Uterus (tissue), 4 donors: ENCODE measurements around the gene BNC2. TPM values are rescaled to one million over a fixed set of nuclear protein-coding genes. Genes with fewer than 3 reads are reported as not detected.

Experiments used
- DNase-seq, 2 donors: peaks; one replicate each; pipeline ENCODE4 v3.0.0-alpha.2; 2019 to 2020
- H3K27ac ChIP-seq, 2 donors: fragments of 200-600 bp; sonication (generic); 1 replicate in 1 of 2; 2 replicates in 1 of 2; pipeline ENCODE4 v1.5.1; 2016 to 2018
- H3K27me3 ChIP-seq, 2 donors: fragments of 200-600 bp; sonication (generic); one replicate each; pipeline ENCODE4 v1.5.1; 2018 to 2019; ENCODE audit warnings: control low read depth in 1 of 2
- H3K36me3 ChIP-seq, 2 donors: fragments of 200-600 bp; sonication (generic); one replicate each; pipeline ENCODE4 v1.5.1; 2019; ENCODE audit warnings: control low read depth in 1 of 2
- H3K4me1 ChIP-seq, 2 donors: fragments of 200-600 bp; sonication (generic); one replicate each; pipeline ENCODE4 v1.5.1; 2018 to 2019; ENCODE audit warnings: control low read depth in 1 of 2
- H3K4me3 ChIP-seq, 2 donors: fragments of 200-600 bp; sonication (generic); 1 replicate in 1 of 2; 2 replicates in 1 of 2; pipeline ENCODE4 v1.5.1; 2018 to 2019; ENCODE audit warnings: mild to moderate bottlenecking in 1 of 2
- H3K9me3 ChIP-seq, 2 donors: fragments of 200-600 bp; sonication (generic); one replicate each; pipeline ENCODE4 v1.5.1; 2019; ENCODE audit warnings: control low read depth in 1 of 2
- CTCF ChIP-seq, 4 experiments: fragments of 200-600 bp in 2 of 4; fragments of 450-650 bp in 2 of 4; sonication (generic) in 2 of 4; IDR thresholded peaks; one replicate each; pipeline ENCODE4 v1.5.1; 2016 to 2019; ENCODE audit warnings: antibody characterized with exemption in 4 of 4, mild to moderate bottlenecking in 2 of 4, moderate library complexity in 1 of 4
- POLR2A ChIP-seq, 2 donors: fragments of 450-650 bp; IDR thresholded peaks; one replicate each; pipeline ENCODE4 v1.6.1; 2016; ENCODE audit warnings: antibody characterized with exemption in 2 of 2, mild to moderate bottlenecking in 1 of 2, moderate library complexity in 1 of 2
- intact Hi-C: fragments of 100-400 bp; cut with DNase I; formaldehyde crosslinking; loops from one replicate; pipeline ENCODE4 v1.15.1; 2023; ENCODE audit warnings: low total_unique reads
- total RNA-seq, 4 donors: library from RNA; depleted of rRNA in 3 of 4; stranded (reverse); fragments of >200 nt in 3 of 4; gene quantifications; one replicate each; pipeline versions ENCODE4 v1.1.0 to v1.2.4, GENCODE V29; 2014 to 2023
- donor health status: DM: yes; HTN: yes; CAD: no.

The BNC2 gene
- total RNA-seq, 4 donors from 2014 or later, result 85.9 to 293 (median 93.4) TPM

- Histone ChIP-seq H3K36me3 (no peaks in the 10 kb centered on the region), H3K27me3 (no peaks in the 10 kb centered on the region), H3K4me3 (no peak overlapping the region), H3K27ac (no peak overlapping the region), H3K9me3 (no peaks in the 10 kb centered on the region), H3K4me1 (no peaks in the 10 kb centered on the region)
- DNase-seq, result no peak
- intact Hi-C loops, result no loop called here
- TF ChIP-seq POLR2A (IDR thresholded peaks at IDR 0.05) (no peak), CTCF (IDR thresholded peaks at IDR 0.05) (no peak)
Observed at GRCh38 chr9:16386007-16386826, 484.3 kb downstream of the BNC2 start.

GRCh38 chr9:16385590-16385989, 484.9 kb downstream of the BNC2 start:
- no peak overlapping the region for H3K27ac ChIP-seq
- no peak for TF ChIP-seq POLR2A (IDR thresholded peaks at IDR 0.05)
- no peak for TF ChIP-seq CTCF (IDR thresholded peaks at IDR 0.05)
- H3K36me3 ChIP-seq, result no peaks in the 10 kb centered on the region
- H3K4me3 ChIP-seq, result no peak overlapping the region
- no peaks in the 10 kb centered on the region for H3K4me1 ChIP-seq
- DNase-seq, result no peak
- intact Hi-C loops, result no loop called here
- H3K9me3 ChIP-seq, result no peaks in the 10 kb centered on the region
- H3K27me3 ChIP-seq, result no peaks in the 10 kb centered on the region

GRCh38 chr9:16384993-16385392, 485.5 kb downstream of the BNC2 start:
- DNase-seq, result no peak
- Histone ChIP-seq H3K4me3 (no peak overlapping the region), H3K4me1 (no peaks in the 10 kb centered on the region), H3K36me3 (no peaks in the 10 kb centered on the region), H3K27ac (no peak overlapping the region), H3K27me3 (no peaks in the 10 kb centered on the region), H3K9me3 (no peaks in the 10 kb centered on the region)
- no peak for TF ChIP-seq CTCF (IDR thresholded peaks at IDR 0.05)
- no peak for TF ChIP-seq POLR2A (IDR thresholded peaks at IDR 0.05)
- intact Hi-C loops, result no loop called here

GRCh38 chr9:16377311-16377710, 493.2 kb downstream of the BNC2 start:
- no peak for DNase-seq
- intact Hi-C loops, result no loop called here
- no peaks in the 10 kb centered on the region for H3K9me3 ChIP-seq
- H3K27me3 ChIP-seq, result no peaks in the 10 kb centered on the region
- TF ChIP-seq POLR2A (IDR thresholded peaks at IDR 0.05), result no peak
- H3K4me3 ChIP-seq, result no peak overlapping the region
- no peak overlapping the region for H3K27ac ChIP-seq
- H3K36me3 ChIP-seq, result no peaks in the 10 kb centered on the region
- H3K4me1 ChIP-seq, result no peaks in the 10 kb centered on the region

- DNase-seq, result no peak
- no peak for TF ChIP-seq POLR2A (IDR thresholded peaks at IDR 0.05)
- no peak for TF ChIP-seq CTCF (IDR thresholded peaks at IDR 0.05)
- no peaks in the 10 kb centered on the region for H3K36me3 ChIP-seq
- H3K27ac ChIP-seq, result no peak overlapping the region
- intact Hi-C loops, result no loop called here
- no peaks in the 10 kb centered on the region for H3K27me3 ChIP-seq
- no peaks in the 10 kb centered on the region for H3K9me3 ChIP-seq
- H3K4me1 ChIP-seq, result no peaks in the 10 kb centered on the region
- H3K4me3 ChIP-seq, result no peak overlapping the region
Observed at GRCh38 chr9:16371306-16371705, 499.2 kb downstream of the BNC2 start.
